Activated CD8-positive, alpha-beta memory T cell treated with anti-CD3 and anti-CD28 coated beads, Interleukin-2, amount 50 U/mL, for 4 hours (primary cell): Measurements from ENCODE around the gene METAP1.
"Not testable (repeated sequence)": the region's sequence is repeated elsewhere in the genome, so short reads cannot be mapped to it uniquely, and the experiment has no call there.

Experiments
- DNase-seq: peaks from one replicate; pipeline ENCODE4 v3.0.0-alpha.2; 2020

Gene METAP1

GRCh38 chr4:98998551-98998950, 3.0 kb downstream of the METAP1 start:
- no peak for DNase-seq

GRCh38 chr4:99002279-99002678, 6.8 kb downstream of the METAP1 start:
- DNase-seq: no peak

- DNase-seq: no peak
These were observed 12.5 kb downstream of the METAP1 start for GRCh38 chr4:99008051-99008450.

GRCh38 chr4:99011910-99012309, 16.4 kb downstream of the METAP1 start:
- no peak for DNase-seq

- no peak for DNase-seq
These were observed 17.9 kb downstream of the METAP1 start for GRCh38 chr4:99013402-99013843.

- no peak for DNase-seq
These were observed 18.5 kb downstream of the METAP1 start for GRCh38 chr4:99013884-99014523.

GRCh38 chr4:99021386-99021785, 25.9 kb downstream of the METAP1 start:
- no peak for DNase-seq

- DNase-seq: no peak
These were observed 27.0 kb downstream of the METAP1 start for GRCh38 chr4:99022566-99022965.

- not testable (repeated sequence) for DNase-seq
These were observed 28.3 kb downstream of the METAP1 start for GRCh38 chr4:99023800-99024251.

GRCh38 chr4:99024481-99025275, 29.2 kb downstream of the METAP1 start:
- DNase-seq: no peak

GRCh38 chr4:99025506-99025905, 30.0 kb downstream of the METAP1 start:
- no peak for DNase-seq

GRCh38 chr4:99027304-99027703, 31.8 kb downstream of the METAP1 start:
- DNase-seq: no peak

GRCh38 chr4:99028187-99028586, 32.7 kb downstream of the METAP1 start:
- no peak for DNase-seq

GRCh38 chr4:99029018-99029735, 33.7 kb downstream of the METAP1 start:
- no peak for DNase-seq

- no peak for DNase-seq
These were observed 34.3 kb downstream of the METAP1 start for GRCh38 chr4:99029852-99030251.

- DNase-seq: no peak
These were observed 38.4 kb downstream of the METAP1 start for GRCh38 chr4:99033956-99034355.

GRCh38 chr4:99038213-99038612, 42.7 kb downstream of the METAP1 start:
- no peak for DNase-seq

GRCh38 chr4:99043346-99043745, 47.8 kb downstream of the METAP1 start:
- no peak for DNase-seq

- DNase-seq: no peak
These were observed 52.2 kb downstream of the METAP1 start for GRCh38 chr4:99047710-99048109.

- no peak for DNase-seq
These were observed 57.4 kb downstream of the METAP1 start for GRCh38 chr4:99052902-99053301.

GRCh38 chr4:99054428-99054994, 59.0 kb downstream of the METAP1 start:
- no peak for DNase-seq

GRCh38 chr4:99058228-99058627, 62.7 kb downstream of the METAP1 start:
- DNase-seq: no peak

GRCh38 chr4:99059550-99059949, 64.0 kb downstream of the METAP1 start:
- no peak for DNase-seq
